ENCODE measurements around the gene PLPP3.

GRCh38 chr1:56481140-56481694 lies 98.1 kb downstream of the PLPP3 start:
- no peak for TF ChIP-seq POLR2A (IDR thresholded peaks at IDR 0.05)
- TF ChIP-seq CTCF (IDR thresholded peaks at IDR 0.05): no peak

Measured in lower leg skin (tissue), 3 donors.